GM19023 (cell line): Measurements from ENCODE around the gene HABP2.

Experiments
- ATAC-seq: cut with Tn5 transposase; IDR thresholded peaks from one replicate; pipeline ENCODE4 v1.9.1; 2021; ENCODE audit warnings: mild to moderate bottlenecking, moderate library complexity; ENCODE audit not compliant: unreplicated experiment

HABP2 gene

DNA sequence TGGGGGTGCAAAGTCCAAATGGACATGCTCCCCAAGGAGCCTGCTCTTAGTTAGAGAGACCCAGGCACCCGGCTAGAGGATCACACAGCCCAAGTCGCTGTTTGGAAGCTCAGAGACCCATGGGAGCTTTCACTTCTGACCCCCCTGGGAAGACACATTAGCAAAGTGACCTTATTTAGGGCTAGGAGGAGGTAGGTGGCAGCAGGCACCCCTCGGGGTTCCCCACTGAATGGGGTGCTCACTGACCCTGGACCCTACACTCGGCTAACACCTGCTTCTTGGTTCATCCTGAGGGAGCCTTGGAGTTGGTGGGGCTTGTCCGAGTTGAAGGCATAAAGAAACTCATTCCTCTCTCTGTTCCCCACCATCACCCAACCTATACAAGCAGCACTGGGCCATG lies 27.1 kb upstream of the HABP2 start:
- ATAC-seq: no peak

DNA sequence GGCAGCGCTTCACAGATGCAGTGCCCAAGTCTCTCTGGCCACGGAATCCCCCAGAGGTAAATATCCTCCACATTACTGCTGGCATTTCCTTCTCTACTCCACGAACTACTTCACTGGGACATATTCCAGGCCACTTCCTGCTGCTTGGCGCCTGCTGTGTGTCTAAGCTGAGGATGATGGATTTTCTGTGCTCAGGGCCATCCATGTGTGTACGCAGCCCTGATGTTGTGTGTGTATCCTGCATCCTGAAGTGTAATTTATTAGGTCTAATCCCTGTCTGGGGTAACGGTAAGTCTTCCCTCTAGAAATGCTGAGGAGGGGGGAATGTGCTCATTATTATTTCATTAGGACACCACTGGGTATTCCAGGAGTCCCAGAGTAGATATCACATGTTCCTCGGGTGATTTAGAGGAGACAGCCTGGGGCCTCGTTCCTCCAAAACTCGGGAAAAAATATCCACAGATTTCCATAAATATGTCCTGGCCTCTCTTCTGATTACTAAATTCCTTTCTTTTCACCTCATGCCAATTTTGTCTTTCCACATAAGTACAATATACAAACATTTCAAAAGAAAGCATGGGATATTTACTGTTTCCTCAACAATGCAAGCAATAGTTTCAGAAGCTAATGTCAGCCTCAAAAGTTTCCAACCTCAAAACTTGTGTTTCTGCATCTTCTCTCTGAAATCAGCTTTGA lies 25.5 kb upstream of the HABP2 start:
- ATAC-seq: no peak

DNA sequence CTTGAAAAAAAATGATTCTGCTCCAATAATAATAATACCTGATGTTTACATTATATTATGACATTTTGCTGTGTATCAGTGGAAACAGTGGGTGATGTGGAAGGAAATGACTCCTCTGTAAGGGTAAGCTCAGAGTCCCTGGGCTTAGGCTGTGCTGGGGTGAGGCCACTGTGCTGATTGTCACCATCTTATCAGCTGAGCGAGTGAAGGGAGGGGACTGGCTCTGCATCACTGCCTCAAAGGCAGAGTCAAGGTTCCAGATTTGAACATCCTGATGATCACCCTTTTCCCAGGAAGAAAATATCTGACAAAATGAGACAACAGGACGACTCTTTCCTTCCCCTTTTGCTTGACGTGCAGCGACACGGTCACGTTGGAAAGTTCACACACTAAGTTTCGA lies 24.0 kb upstream of the HABP2 start:
- ATAC-seq: no peak

DNA sequence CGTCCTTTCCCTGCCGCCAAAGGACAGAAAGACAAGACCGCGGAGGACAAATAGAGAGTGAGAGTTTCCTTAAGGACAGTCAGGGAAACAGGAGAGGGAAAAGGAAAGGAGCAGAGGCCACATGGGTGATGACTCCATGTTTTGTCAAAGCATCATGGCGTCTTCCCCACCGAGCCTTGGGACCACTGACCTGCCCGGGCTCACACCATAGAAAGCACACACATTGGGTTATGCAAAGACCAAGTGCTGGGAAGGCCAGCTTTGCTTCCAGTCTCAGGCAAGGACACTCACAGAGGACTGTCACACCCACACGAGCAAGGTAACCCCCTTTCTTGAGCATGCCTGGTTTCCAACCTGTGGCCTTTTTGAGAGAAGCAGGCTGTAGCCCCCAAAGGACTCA lies 23.3 kb upstream of the HABP2 start:
- ATAC-seq: no peak

DNA sequence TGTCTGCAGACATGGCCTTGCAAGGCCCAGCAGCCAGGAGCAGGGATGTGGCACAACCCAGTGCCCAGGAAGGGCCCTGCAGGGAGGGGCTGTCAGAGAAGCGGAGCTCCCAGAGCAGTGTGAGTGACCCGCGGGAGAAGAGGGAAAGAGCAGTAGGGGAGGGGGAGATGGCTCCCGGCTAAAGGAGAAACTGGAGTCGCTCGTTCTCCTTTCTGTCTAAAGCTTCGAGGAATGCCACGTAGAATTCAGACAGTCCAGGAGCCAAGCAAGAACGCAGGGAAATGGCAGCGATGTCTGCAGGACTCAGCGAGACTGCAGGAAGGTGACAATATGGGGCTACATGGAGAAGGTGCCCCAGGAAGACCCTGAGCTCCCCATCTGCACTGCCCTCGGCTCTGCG lies 22.4 kb upstream of the HABP2 start:
- no peak for ATAC-seq

DNA sequence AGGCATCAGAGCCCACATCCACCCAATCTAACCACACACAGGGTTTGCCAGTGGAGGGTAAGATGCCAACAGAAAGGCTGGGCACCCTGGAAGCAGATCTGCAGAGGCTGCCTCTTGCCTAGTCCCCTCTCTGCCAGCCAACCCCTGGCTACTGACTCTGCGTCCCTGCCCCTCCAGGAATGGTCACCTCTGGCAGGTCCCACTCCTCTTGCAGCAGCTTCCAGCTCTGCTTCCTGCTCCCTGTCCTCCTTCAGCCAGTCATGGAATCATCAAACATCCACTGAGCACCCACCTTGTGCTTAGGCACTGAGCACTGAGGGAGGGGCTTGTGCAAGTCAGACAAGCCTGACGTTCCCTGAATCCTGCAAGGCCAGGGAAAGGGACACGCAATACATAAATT lies 20.1 kb upstream of the HABP2 start:
- ATAC-seq: no peak

DNA sequence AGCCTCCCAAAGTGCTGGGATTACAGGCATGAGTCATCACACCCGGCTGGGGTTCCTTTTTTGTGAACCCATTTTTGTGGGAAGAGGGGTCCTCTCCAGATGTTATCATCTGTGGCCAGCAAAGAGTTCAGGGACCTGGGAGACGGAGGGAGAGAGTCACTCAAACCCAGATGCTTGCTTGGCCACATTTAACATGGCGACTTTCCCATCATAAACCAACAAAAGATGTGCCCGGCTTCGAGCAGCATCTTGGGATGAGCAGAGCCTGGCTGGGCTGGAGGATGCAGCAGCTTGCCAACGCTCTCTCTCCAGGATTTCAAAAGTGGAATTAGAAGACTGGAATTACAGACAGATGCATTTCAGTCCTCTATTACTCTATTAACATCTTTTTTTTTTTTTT lies 19.1 kb upstream of the HABP2 start:
- no peak for ATAC-seq

DNA sequence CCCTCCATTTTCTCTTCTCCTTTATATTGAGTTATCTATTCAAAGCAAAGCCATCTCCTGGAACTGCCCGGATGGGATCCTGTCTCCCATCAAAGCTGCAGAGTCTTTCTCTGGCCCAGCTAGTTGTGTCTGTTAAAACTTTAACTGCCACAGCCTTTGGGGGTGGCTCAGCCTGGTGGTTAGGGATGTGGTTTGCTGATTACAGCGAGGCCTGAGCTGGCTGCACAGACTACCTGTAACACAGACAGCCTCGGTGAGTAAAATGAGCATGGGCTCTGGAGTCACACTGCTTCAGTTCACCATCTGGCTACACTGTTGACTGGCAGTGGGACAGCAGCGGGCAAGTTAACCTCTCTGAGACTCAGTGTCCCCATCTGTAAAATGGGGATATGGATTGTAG lies 18.4 kb upstream of the HABP2 start:
- no peak for ATAC-seq

DNA sequence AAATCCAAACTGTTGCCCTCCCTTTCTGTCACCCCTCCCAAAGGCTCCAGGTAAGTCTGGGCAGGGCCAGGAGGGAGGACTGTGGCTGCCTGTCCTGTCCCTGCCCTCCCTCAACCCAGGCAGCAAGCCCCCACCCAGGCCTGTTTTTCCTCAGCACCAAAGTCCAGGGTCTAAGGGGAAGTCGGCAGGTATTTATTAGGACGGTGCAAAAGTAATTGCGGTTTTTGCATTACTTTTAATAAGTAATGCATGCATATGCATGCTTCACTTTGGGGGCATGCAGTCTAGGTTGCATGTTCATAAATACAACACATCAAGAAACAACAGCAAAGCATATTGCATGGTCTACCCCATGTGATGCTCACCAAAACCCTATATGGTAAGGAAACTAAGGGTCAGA lies 15.2 kb upstream of the HABP2 start:
- no peak for ATAC-seq

DNA sequence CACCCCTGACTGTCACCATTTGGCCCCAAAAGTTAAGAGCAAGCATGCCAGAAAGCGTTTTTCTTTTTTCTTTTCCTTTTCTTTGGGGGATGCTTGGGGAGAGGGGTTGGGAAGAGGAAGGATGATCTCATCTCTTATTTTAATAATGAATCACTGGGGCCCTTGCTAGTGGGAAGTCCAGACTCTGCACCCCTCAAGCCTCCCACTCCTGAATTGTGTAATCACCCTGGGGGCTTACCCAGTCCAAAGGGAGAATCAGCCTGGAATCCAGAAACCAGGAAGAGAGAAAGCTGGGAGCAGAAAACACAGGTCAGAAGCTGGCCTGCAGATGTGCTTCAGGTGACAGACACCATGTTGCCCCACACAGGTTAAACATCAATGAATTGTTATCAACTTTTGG lies 14.7 kb upstream of the HABP2 start:
- no peak for ATAC-seq

DNA sequence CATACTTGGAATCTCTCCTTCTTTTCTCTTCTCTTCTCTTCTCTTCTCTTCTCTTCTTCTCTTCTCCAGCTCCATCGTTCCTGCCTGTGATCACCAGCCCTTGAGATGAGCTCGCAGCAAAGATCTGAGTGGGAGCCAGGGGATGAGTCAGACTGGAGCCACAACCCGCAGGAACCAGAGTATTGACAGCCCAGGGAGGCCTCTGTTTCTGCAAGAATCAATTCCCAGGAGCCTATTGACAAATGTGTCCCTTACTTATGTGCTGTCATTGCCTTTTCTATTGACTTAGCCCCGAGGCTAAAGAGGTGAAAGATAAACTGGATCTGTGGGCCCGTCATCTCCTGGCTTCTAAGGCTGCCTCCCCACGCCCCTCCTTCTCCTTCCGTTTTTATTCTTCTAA lies 13.1 kb upstream of the HABP2 start:
- no peak for ATAC-seq

DNA sequence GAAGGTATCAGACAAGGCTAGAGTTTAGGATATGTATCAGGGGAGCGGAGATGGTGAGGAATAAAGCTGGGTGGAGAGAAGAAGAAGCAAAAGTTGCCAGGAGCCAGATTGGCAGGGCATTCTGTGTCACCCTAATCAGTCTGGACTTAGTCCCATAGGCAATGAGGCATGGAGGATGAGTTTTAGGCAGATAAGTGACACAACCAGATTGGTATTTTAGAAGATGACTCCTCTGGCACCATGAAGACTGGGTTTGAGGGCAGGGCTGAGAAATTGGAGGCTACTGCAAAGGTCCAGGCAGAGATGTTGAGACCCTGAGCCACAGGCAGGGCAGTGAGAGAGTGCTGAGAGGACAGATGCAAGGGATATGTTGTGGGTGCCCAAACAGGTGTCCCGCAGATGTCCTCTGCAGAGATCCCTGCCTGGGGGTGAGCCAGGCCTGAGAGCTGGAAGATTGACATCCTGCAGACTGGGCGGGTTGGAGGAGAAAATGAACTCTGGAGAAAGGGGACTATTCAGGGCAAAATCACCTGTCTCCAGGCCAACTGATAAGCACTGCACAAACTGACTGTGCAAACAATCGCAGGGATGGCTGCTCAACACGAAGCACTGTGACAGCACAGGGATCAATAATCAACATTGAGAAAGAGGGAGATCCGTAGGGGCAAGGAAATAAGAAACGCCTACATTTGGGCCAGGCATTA lies 11.9 kb upstream of the HABP2 start:
- ATAC-seq: no peak

DNA sequence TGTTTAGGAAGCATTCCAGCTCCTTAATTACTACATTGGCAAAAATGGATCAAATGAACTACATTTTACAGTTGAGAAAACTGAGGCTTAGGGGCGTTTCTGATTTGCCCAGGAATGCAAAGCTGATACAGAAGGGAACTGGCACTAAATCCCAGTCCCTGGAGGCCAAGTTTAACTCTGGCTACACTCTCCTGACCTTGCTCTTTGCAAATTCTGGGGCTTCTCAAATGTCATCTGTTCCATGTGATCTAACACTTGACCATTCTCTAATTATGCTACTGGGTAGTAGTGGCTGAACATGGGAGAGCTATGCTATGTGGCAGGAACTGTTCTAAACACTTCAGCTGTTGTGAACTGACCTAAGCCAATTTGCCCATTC lies 11.3 kb upstream of the HABP2 start:
- no peak for ATAC-seq

DNA sequence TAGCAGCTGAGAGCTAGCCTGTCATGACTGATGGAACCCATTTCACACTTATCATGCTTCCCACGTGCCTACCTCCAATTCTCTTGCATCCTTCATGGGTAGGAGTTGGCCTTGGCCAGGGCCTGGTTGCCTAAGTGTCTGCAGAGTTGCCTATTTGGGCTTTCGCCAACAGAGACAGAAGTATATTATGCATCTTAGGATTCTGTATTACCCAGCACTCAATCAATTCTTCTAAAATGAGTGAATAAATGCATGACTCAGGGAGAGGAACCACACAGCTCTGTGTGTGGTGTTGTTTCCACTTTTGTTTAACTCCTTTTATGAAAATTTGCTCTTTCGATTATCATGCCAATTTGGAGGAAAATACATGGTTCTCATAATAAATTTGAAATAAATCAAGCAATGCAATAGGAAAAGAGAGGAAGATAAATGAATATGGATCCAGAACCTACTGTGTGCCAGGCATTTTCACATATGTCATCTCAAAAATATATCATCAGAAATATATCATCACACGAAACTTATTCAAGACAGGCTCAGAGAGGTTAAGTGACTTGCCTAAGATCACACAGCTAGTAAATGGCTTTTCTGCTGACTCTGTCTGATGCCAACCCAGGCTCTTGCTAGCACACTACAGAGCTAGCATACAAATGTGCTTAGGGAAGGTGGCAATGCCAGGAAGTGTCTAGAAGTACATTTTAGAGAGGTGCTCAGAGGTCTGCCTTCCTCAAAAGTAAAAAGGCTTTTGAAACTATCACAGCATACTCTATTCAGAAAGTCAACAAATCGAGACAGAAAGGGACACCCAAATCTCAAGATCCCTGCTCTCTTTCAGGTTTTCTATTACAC lies 9.5 kb upstream of the HABP2 start:
- ATAC-seq: no peak

DNA sequence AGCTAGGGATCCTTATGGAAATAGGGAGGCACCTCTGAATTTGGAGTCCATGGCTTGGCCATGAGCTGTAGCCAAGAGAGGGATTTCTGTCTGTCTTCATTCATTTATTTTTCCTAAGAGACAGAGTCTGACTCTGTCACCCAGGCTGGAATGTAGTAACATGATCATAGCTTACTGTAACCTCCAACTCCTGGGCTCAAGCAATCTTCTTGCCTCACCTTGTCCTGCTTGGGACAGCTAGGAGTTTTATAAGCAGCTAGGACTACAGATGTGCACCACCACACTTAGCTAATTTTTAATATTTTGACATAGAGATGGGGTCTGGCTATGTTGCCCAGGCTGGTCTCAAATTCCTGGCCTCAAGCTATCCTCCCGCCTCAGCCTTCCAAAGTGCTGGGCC lies 8.5 kb upstream of the HABP2 start:
- ATAC-seq: no peak

DNA sequence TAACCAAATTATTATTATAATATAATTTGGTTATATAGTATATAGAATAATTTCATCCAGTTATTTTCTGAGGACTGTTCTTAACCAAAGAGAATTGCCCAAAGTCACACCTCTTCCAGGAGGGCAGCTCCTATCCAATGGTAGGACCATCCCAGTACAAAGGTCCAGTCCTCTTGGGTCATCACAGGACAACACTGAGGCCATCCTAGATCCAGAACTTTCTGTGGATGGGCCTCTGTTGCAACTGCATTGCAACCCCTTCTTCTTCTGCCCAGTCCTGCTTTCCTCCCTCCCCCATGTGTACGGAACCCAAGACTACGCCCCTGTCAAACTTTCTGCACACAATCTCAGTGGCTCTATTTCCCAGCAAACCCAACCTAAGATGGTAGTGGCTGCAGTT lies 5.4 kb upstream of the HABP2 start:
- no peak for ATAC-seq

DNA sequence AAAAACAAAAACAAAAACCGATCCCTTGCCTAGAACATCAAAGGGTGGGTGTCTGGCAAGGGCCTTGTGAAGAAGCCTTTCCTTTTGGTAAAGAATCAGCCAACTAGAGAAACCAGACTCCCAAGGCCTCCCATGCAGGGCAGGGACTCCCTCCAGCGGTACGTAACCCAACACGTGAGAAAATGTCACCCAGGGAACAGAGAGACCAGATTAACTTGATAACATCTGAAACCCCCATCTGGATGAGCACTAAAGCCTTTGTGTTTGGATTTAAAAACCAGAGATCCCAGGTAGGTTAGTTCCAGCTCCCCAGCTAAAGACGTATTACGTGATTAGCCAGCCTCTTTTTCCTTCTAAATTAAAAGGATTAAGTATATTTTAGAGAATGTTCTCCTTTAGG lies 3.0 kb upstream of the HABP2 start:
- no peak for ATAC-seq

DNA sequence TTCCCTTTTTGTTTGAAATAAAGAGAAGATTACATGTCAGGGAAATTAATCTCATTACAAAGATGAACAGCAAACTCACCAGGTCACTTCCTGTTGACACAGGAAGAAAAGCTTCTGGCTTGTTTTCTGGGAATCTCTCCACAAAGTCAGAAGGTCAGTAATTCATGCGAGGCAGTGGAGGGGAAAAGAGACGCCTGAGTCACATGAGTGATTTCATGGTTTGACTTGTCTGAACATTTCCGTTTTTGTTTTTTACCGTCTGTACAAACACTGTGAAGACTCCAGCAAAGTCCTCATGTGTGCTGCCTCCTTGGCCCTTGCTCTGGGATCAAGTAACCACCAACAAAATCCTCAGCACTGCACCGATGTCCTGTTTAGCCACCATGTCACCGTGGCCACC lies 2.5 kb upstream of the HABP2 start:
- no peak for ATAC-seq

DNA sequence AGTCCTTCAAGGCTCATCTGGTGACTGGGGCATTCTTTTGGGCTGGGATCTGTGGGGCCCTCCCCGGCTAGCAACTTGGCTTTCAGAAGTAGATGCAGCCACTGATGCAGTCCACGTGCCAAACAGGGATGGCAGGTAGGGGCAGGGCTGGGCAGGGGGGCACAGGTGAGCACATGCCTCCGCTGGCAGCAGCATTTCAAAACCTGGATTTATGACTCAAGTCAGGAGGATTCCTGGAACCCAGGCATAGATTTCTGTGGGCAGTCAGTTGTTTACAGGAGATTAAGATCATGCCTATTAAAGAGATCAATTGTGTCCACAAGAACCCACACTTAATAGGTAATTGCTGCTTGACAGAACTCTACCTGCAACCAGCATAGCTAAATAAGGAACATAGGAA lies 839 bp upstream of the HABP2 start:
- no peak for ATAC-seq

DNA sequence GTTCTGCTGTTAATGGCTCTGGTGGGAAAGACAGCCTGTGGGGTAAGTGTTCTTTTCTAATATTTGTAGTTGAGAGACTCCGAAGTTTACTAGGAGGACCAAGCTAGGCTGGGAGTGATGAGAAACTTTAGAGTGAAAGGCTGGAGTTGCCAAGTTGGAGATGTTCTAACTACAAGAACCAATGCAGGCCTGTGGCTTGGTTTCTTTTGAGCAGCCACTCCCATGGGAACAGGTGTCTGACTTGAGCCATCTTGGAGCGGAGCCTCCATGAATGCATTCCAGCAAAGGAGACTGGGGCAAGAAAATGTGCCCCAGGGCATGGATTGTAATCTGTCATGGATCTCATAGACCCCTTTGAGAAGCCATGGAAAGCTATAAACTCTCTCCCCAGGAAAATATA lies 296 bp downstream of the HABP2 start:
- no peak for ATAC-seq

DNA sequence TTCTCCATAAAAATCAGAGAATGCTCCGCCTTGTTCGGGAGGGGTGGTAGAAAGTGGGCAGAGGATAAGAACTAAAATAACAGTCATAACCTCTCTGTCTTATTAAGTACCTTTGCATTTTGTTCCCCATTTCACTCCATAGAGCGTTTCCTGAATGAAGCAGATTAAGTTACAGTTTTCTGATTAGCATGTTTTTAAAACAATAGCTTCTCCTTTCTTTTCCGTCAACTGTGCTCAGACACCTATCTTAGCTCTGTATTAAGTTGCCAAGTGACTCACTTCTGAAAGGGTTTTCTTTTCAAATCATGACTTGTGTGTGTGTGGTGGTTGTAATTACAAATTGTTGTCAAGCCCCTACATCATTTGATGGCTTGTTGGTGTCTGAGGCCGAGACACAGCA lies 1.4 kb downstream of the HABP2 start:
- ATAC-seq: no peak

DNA sequence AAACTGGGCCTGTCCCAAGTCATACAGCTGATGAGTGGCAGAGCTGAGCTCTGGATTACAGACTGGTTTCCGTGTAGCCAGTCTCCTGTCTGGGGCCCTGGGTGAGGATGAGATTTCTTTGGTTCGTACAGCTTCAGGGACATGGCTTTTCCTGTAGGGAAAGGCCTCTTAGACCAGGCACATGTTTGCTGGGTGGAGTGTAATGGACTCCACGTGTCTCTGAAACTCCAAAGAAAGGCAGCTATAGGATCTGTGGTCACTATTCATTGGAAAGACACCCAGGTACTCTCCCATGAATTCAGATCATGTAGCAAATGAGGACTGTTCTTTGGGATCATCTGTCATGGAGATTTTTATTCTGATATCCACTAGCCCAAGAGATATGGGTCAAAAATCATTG lies 2.4 kb downstream of the HABP2 start:
- ATAC-seq: no peak
